SIG-M5 treated with dmso at 0.1 percent for 504 hours (cell line): ENCODE data around the gene NSUN4.
"Not testable (repeated sequence)": the region's sequence is repeated elsewhere in the genome, so short reads cannot be mapped to it uniquely, and the experiment has no call there.

Experiments used
- DNase-seq: peaks from one replicate; lab custom pipeline; 2025; ENCODE audit not compliant: unreplicated experiment; lab: John Stamatoyannopoulos, UW

NSUN4 gene

GRCh38 chr1:46364612-46365011, 24.0 kb downstream of the NSUN4 start:
- DNase-seq: no peak

- not testable (repeated sequence) for DNase-seq
Observed at GRCh38 chr1:46365796-46366195, 25.2 kb downstream of the NSUN4 start.

- no peak for DNase-seq
Observed at GRCh38 chr1:46367072-46367471, 26.5 kb downstream of the NSUN4 start.

GRCh38 chr1:46367701-46368100, 27.1 kb downstream of the NSUN4 start:
- not testable (repeated sequence) for DNase-seq

- no peak for DNase-seq
Observed at GRCh38 chr1:46368791-46369190, 28.2 kb downstream of the NSUN4 start.

- no peak for DNase-seq
Observed at GRCh38 chr1:46369542-46370213, 29.1 kb downstream of the NSUN4 start.

- DNase-seq: no peak
Observed at GRCh38 chr1:46370214-46370633, 29.6 kb downstream of the NSUN4 start.

- no peak for DNase-seq
Observed at GRCh38 chr1:46372431-46372830, 31.8 kb downstream of the NSUN4 start.

- DNase-seq: no peak
Observed at GRCh38 chr1:46379996-46380395, 39.4 kb downstream of the NSUN4 start.

GRCh38 chr1:46380508-46380907, 39.9 kb downstream of the NSUN4 start:
- no peak for DNase-seq

GRCh38 chr1:46393510-46393909, 52.9 kb downstream of the NSUN4 start:
- no peak for DNase-seq

GRCh38 chr1:46394108-46394871, 53.7 kb downstream of the NSUN4 start, which contains the start of gene FAAH:
TSS of gene FAAH (plus strand) at chr1:46394317. CDS start at chr1:46394349, 32 bp downstream.
- DNase-seq: no peak

- DNase-seq: no peak
Observed at GRCh38 chr1:46394872-46395465, 54.4 kb downstream of the NSUN4 start.

- DNase-seq: no peak
Observed at GRCh38 chr1:46396441-46397398, 56.1 kb downstream of the NSUN4 start.

GRCh38 chr1:46399307-46399706, 58.7 kb downstream of the NSUN4 start:
- no peak for DNase-seq

- no peak for DNase-seq
Observed at GRCh38 chr1:46400421-46400820, 59.8 kb downstream of the NSUN4 start.

- no peak for DNase-seq
Observed at GRCh38 chr1:46401154-46401913, 60.7 kb downstream of the NSUN4 start.

GRCh38 chr1:46401964-46402626, 61.5 kb downstream of the NSUN4 start:
- peak; percentile 65 for DNase-seq

GRCh38 chr1:46403916-46404315, 63.3 kb downstream of the NSUN4 start:
- DNase-seq: no peak
